Activated CD8-positive, alpha-beta memory T cell treated with anti-CD3 and anti-CD28 coated beads, Interleukin-2, amount 50 U/mL, for 1 hour (primary cell): ENCODE data around the gene REM2.

Experiments used
- DNase-seq: peaks from one replicate; pipeline ENCODE4 v3.0.0-alpha.2; 2020; ENCODE audit errors: extremely low read depth

Gene REM2

GRCh38 chr14:22875003-22875747 lies 7.8 kb upstream of the REM2 start:
- no peak for DNase-seq

GRCh38 chr14:22875748-22876319 lies 7.2 kb upstream of the REM2 start:
- no peak for DNase-seq

GRCh38 chr14:22877000-22877501 lies 6.0 kb upstream of the REM2 start:
- no peak for DNase-seq

GRCh38 chr14:22878271-22879246 lies 4.5 kb upstream of the REM2 start:
- DNase-seq, result no peak

- DNase-seq, result no peak
Measured at GRCh38 chr14:22882064-22882463, 958 bp upstream of the REM2 start.

GRCh38 chr14:22882529-22883172 lies 371 bp upstream of the REM2 start:
- DNase-seq, result no peak

GRCh38 chr14:22884076-22884737 lies 1.2 kb downstream of the REM2 start:
- no peak for DNase-seq

GRCh38 chr14:22884738-22885523 lies 1.9 kb downstream of the REM2 start:
- no peak for DNase-seq

- no peak for DNase-seq
Measured at GRCh38 chr14:22885975-22886374, 3.0 kb downstream of the REM2 start.

GRCh38 chr14:22886500-22887259 lies 3.7 kb downstream of the REM2 start:
- no peak for DNase-seq

GRCh38 chr14:22887260-22887989 lies 4.4 kb downstream of the REM2 start:
- DNase-seq, result no peak

GRCh38 chr14:22887990-22888378 lies 5.0 kb downstream of the REM2 start:
- DNase-seq, result no peak

GRCh38 chr14:22888662-22889061 lies 5.6 kb downstream of the REM2 start:
- no peak for DNase-seq

- DNase-seq, result no peak
Measured at GRCh38 chr14:22890416-22890815, 7.4 kb downstream of the REM2 start.

GRCh38 chr14:22892488-22892887 lies 9.5 kb downstream of the REM2 start:
- DNase-seq, result no peak

- DNase-seq, result no peak
Measured at GRCh38 chr14:22893706-22894105, 10.7 kb downstream of the REM2 start.

- DNase-seq, result no peak
Measured at GRCh38 chr14:22895402-22895801, 12.4 kb downstream of the REM2 start.

- DNase-seq, result no peak
Measured at GRCh38 chr14:22896356-22896755, 13.3 kb downstream of the REM2 start.

- DNase-seq, result no peak
Measured at GRCh38 chr14:22896760-22897159, 13.7 kb downstream of the REM2 start.
